Uterus (tissue), 4 donors: ENCODE measurements around the gene NPTXR. TPM values are rescaled to one million over a fixed set of nuclear protein-coding genes. Genes with fewer than 3 reads are reported as not detected.

ENCODE experiments used
- DNase-seq, 2 donors: peaks; one replicate each; pipeline ENCODE4 v3.0.0-alpha.2; 2019 to 2020
- H3K27ac ChIP-seq, 2 donors: fragments of 200-600 bp; sonication (generic); 1 replicate in 1 of 2; 2 replicates in 1 of 2; pipeline ENCODE4 v1.5.1; 2016 to 2018
- H3K27me3 ChIP-seq, 2 donors: fragments of 200-600 bp; sonication (generic); one replicate each; pipeline ENCODE4 v1.5.1; 2018 to 2019; ENCODE audit warnings: control low read depth in 1 of 2
- H3K36me3 ChIP-seq, 2 donors: fragments of 200-600 bp; sonication (generic); one replicate each; pipeline ENCODE4 v1.5.1; 2019; ENCODE audit warnings: control low read depth in 1 of 2
- H3K4me1 ChIP-seq, 2 donors: fragments of 200-600 bp; sonication (generic); one replicate each; pipeline ENCODE4 v1.5.1; 2018 to 2019; ENCODE audit warnings: control low read depth in 1 of 2
- H3K4me3 ChIP-seq, 2 donors: fragments of 200-600 bp; sonication (generic); 1 replicate in 1 of 2; 2 replicates in 1 of 2; pipeline ENCODE4 v1.5.1; 2018 to 2019; ENCODE audit warnings: mild to moderate bottlenecking in 1 of 2
- H3K9me3 ChIP-seq, 2 donors: fragments of 200-600 bp; sonication (generic); one replicate each; pipeline ENCODE4 v1.5.1; 2019; ENCODE audit warnings: control low read depth in 1 of 2
- CTCF ChIP-seq, 4 experiments: fragments of 200-600 bp in 2 of 4; fragments of 450-650 bp in 2 of 4; sonication (generic) in 2 of 4; IDR thresholded peaks; one replicate each; pipeline ENCODE4 v1.5.1; 2016 to 2019; ENCODE audit warnings: antibody characterized with exemption in 4 of 4, mild to moderate bottlenecking in 2 of 4, moderate library complexity in 1 of 4
- POLR2A ChIP-seq, 2 donors: fragments of 450-650 bp; IDR thresholded peaks; one replicate each; pipeline ENCODE4 v1.6.1; 2016; ENCODE audit warnings: antibody characterized with exemption in 2 of 2, mild to moderate bottlenecking in 1 of 2, moderate library complexity in 1 of 2
- intact Hi-C: fragments of 100-400 bp; cut with DNase I; formaldehyde crosslinking; loops from one replicate; pipeline ENCODE4 v1.15.1; 2023; ENCODE audit warnings: low total_unique reads
- total RNA-seq, 4 donors: library from RNA; depleted of rRNA in 3 of 4; stranded (reverse); fragments of >200 nt in 3 of 4; gene quantifications; one replicate each; pipeline versions ENCODE4 v1.1.0 to v1.2.4, GENCODE V29; 2014 to 2023
- donor health status: DM: yes; HTN: yes; CAD: no.

NPTXR gene
- total RNA-seq, 4 donors from 2014 or later = 1.8 to 24.1 (median 10.0) TPM

- Histone ChIP-seq H3K9me3 (no peaks in the 10 kb centered on the region), H3K4me1 (peaks cover 5 to 6% of the 10 kb centered on the region in 2 donors), H3K36me3 (no peaks in the 10 kb centered on the region), H3K4me3 (peak overlapping the region; percentile 73 to 91), H3K27me3 (no peaks in the 10 kb centered on the region), H3K27ac (peak overlapping the region; percentile 93 to 94)
- no peak for TF ChIP-seq POLR2A (IDR thresholded peaks at IDR 0.05)
- no peak for TF ChIP-seq CTCF (IDR thresholded peaks at IDR 0.05)
- DNase-seq = no peak
- intact Hi-C loops = loop anchor here (10.0 kb wide), 1 partner anchor 53 kb away; no protein-coding TSS in a partner anchor
Observed at GRCh38 chr22:38871360-38872171, 27.7 kb upstream of the NPTXR start.

- Histone ChIP-seq H3K27ac (peak overlapping the region; percentile 93 to 94), H3K9me3 (no peaks in the 10 kb centered on the region), H3K27me3 (no peaks in the 10 kb centered on the region), H3K4me1 (peaks cover 6 to 8% of the 10 kb centered on the region in 2 donors), H3K36me3 (no peaks in the 10 kb centered on the region), H3K4me3 (peak overlapping the region; percentile 73 to 91)
- DNase-seq = peak in 1 of 2 donors; percentile 14
- TF ChIP-seq POLR2A (IDR thresholded peaks at IDR 0.05) = no peak
- no peak for TF ChIP-seq CTCF (IDR thresholded peaks at IDR 0.05)
- intact Hi-C loops = loop anchor here (10.0 kb wide), 1 partner anchor 54 kb away; no protein-coding TSS in a partner anchor
Observed at GRCh38 chr22:38870791-38871359, 27.0 kb upstream of the NPTXR start.

GRCh38 chr22:38870312-38870741 lies 26.5 kb upstream of the NPTXR start:
- H3K36me3 ChIP-seq = no peaks in the 10 kb centered on the region
- TF ChIP-seq CTCF (IDR thresholded peaks at IDR 0.05) = peak; percentile 79 to 89 (median 88)
- TF ChIP-seq POLR2A (IDR thresholded peaks at IDR 0.05) = no peak
- peak overlapping the region; percentile 93 to 94 for H3K27ac ChIP-seq
- DNase-seq = peak; percentile 87 to 90
- H3K4me3 ChIP-seq = peak overlapping the region in 1 of 2 donors; percentile 91
- peaks cover 6 to 11% of the 10 kb centered on the region in 2 donors for H3K4me1 ChIP-seq
- H3K9me3 ChIP-seq = no peaks in the 10 kb centered on the region
- intact Hi-C loops = loop anchor here (10.0 kb wide), 1 partner anchor 54 kb away; no protein-coding TSS in a partner anchor
- no peaks in the 10 kb centered on the region for H3K27me3 ChIP-seq

- Histone ChIP-seq H3K27ac (peak overlapping the region; percentile 16 to 93), H3K27me3 (no peaks in the 10 kb centered on the region), H3K4me1 (peaks cover 6 to 18% of the 10 kb centered on the region in 2 donors), H3K4me3 (no peak overlapping the region), H3K36me3 (no peaks in the 10 kb centered on the region), H3K9me3 (no peaks in the 10 kb centered on the region)
- intact Hi-C loops = loop anchor here (10.0 kb wide), 3 partner anchors 55 to 255 kb away; no protein-coding TSS in a partner anchor
- DNase-seq = no peak
- TF ChIP-seq POLR2A (IDR thresholded peaks at IDR 0.05) (no peak), CTCF (IDR thresholded peaks at IDR 0.05) (no peak)
Observed at GRCh38 chr22:38869663-38870062, 25.8 kb upstream of the NPTXR start.
